Endodermal cell (in vitro differentiated cells): ENCODE results near the gene NAT8L. TPM values are rescaled to one million over a fixed set of nuclear protein-coding genes. Genes with fewer than 3 reads are reported as not detected.

ENCODE experiments used
- DNase-seq: peaks from one replicate; pipeline ENCODE4 v3.0.0-alpha.2; 2017
- H3K27ac ChIP-seq: 2 replicates; pipeline ENCODE4 v1.5.1; 2013; ENCODE audit warnings: mild to moderate bottlenecking, low read depth, low read length, moderate library complexity
- H3K27me3 ChIP-seq: 2 replicates; pipeline ENCODE4 v1.6.1; 2013; ENCODE audit warnings: mild to moderate bottlenecking, low read length, moderate library complexity; ENCODE audit not compliant: insufficient read depth, control insufficient read depth, poor library complexity, severe bottlenecking
- H3K36me3 ChIP-seq: 2 replicates; pipeline ENCODE4 v1.7.0; 2013; ENCODE audit warnings: mild to moderate bottlenecking, low read length, moderate library complexity; ENCODE audit not compliant: control insufficient read depth, insufficient read depth
- H3K4me1 ChIP-seq: one replicate; pipeline ENCODE4 v1.7.0; 2013; ENCODE audit warnings: low read length; ENCODE audit not compliant: control insufficient read depth, insufficient read depth
- H3K4me3 ChIP-seq: 2 replicates; pipeline ENCODE4 v1.5.1; 2013; ENCODE audit warnings: mild to moderate bottlenecking, low read length, moderate library complexity
- H3K9ac ChIP-seq: 2 replicates; pipeline ENCODE4 v1.6.1; 2013; ENCODE audit warnings: mild to moderate bottlenecking, low read length, moderate library complexity; ENCODE audit not compliant: poor library complexity, severe bottlenecking; ENCODE audit errors: extremely low read depth
- H3K9me3 ChIP-seq: 2 replicates; pipeline ENCODE4 v1.6.1; 2013; ENCODE audit warnings: mild to moderate bottlenecking, low read length, moderate library complexity; ENCODE audit not compliant: control insufficient read depth
- H3K27ac Mint-ChIP-seq: 2 replicates; pipeline ENCODE4 v1.8.0; 2020; ENCODE audit warnings: mixed read lengths
- H3K27me3 Mint-ChIP-seq: 2 replicates; pipeline ENCODE4 v1.8.0; 2021; ENCODE audit warnings: mild to moderate bottlenecking, mixed read lengths; ENCODE audit not compliant: insufficient read depth
- H3K36me3 Mint-ChIP-seq: 2 replicates; pipeline ENCODE4 v1.8.0; 2020; ENCODE audit warnings: low read depth, mixed read lengths
- H3K4me1 Mint-ChIP-seq: 2 replicates; pipeline ENCODE4 v1.8.0; 2020; ENCODE audit warnings: mixed read lengths
- H3K4me3 Mint-ChIP-seq: 2 replicates; pipeline ENCODE4 v1.8.0; 2020; ENCODE audit warnings: mild to moderate bottlenecking, moderate library complexity, mixed read lengths
- H3K9me3 Mint-ChIP-seq: 2 replicates; pipeline ENCODE4 v1.8.0; 2020; ENCODE audit warnings: mild to moderate bottlenecking, mixed read lengths
- CTCF ChIP-seq: fragments of 200-600 bp; sonication (generic); conservative IDR thresholded peaks from 2 replicates; pipeline ENCODE4 v1.5.0; 2021; ENCODE audit warnings: antibody characterized with exemption, mild to moderate bottlenecking
- WGBS, 2 experiments: methylation state at CpG; one replicate each; pipeline versions ENCODE4 v1.1.5 to v1.1.7; 2013; ENCODE audit warnings: missing lambda C conversion rate in 2 of 2, mixed read lengths in 1 of 2; ENCODE audit not compliant: insufficient coverage in 1 of 2, insufficient read length in 1 of 2; 5-methylcytosine and 5-hydroxymethylcytosine counted together
- total RNA-seq, 2 donors: library from RNA; stranded (reverse); fragmentation: NEBNext Ultra II Directional in 1 of 2; extraction: Animal tissue kit (Norgen Biotek cat#: 25700) in 1 of 2; gene quantifications; 2 replicates in 1 of 2; 3 replicates in 1 of 2; pipeline ENCODE4 v1.2.1, GENCODE V29; 2021

NAT8L gene
- total RNA-seq, 2 donors from 2014 or later: 5.0 to 6.4 TPM

- no peak for TF ChIP-seq CTCF
- Mint-ChIP-seq H3K4me3 (no peak overlapping the region), H3K27ac (no peak overlapping the region), H3K36me3 (no peaks in the 10 kb centered on the region), H3K27me3 (peaks cover 78% of the 10 kb centered on the region), H3K4me1 (no peaks in the 10 kb centered on the region), H3K9me3 (peaks cover 3% of the 10 kb centered on the region)
- DNase-seq: no peak
- Histone ChIP-seq H3K4me3 (no peak overlapping the region), H3K4me1 (no peaks in the 10 kb centered on the region), H3K9me3 (no peaks in the 10 kb centered on the region), H3K36me3 (no peaks in the 10 kb centered on the region), H3K9ac (no peak overlapping the region), H3K27me3 (peaks cover 61% of the 10 kb centered on the region), H3K27ac (no peak overlapping the region)
- 83 to 91% methylated on average over 2 to 7 of the region's 7 CpGs for WGBS, 2 experiments
Observed at GRCh38 chr4:2036866-2037265, 22.3 kb upstream of the NAT8L start.

GRCh38 chr4:2040391-2041238, 18.5 kb upstream of the NAT8L start:
- H3K9me3 ChIP-seq: no peaks in the 10 kb centered on the region
- peak overlapping the region; percentile 82 for H3K4me3 ChIP-seq
- 15 to 27% methylated on average over 12 to 85 of the region's 91 CpGs for WGBS, 2 experiments
- H3K9ac ChIP-seq: no peak overlapping the region
- no peak for TF ChIP-seq CTCF
- no peak overlapping the region for H3K27ac Mint-ChIP-seq
- H3K9me3 Mint-ChIP-seq: no peaks in the 10 kb centered on the region
- H3K4me3 Mint-ChIP-seq: peak overlapping the region; percentile 68
- no peaks in the 10 kb centered on the region for H3K36me3 ChIP-seq
- DNase-seq: peak; percentile 73
- no peaks in the 10 kb centered on the region for H3K4me1 Mint-ChIP-seq
- peaks cover 4% of the 10 kb centered on the region for H3K36me3 Mint-ChIP-seq
- peaks cover 58% of the 10 kb centered on the region for H3K27me3 Mint-ChIP-seq
- no peak overlapping the region for H3K27ac ChIP-seq
- H3K4me1 ChIP-seq: no peaks in the 10 kb centered on the region
- H3K27me3 ChIP-seq: peaks cover 59% of the 10 kb centered on the region

- H3K27ac Mint-ChIP-seq: no peak overlapping the region
- H3K4me3 ChIP-seq: peak overlapping the region; percentile 82
- peak overlapping the region; percentile 68 for H3K4me3 Mint-ChIP-seq
- H3K27ac ChIP-seq: no peak overlapping the region
- no peak for TF ChIP-seq CTCF
- H3K4me1 ChIP-seq: no peaks in the 10 kb centered on the region
- peaks cover 4% of the 10 kb centered on the region for H3K36me3 Mint-ChIP-seq
- DNase-seq: peak; percentile 97
- WGBS, 2 experiments: 1% methylated on average over 31 to 94 of the region's 94 CpGs
- peaks cover 53% of the 10 kb centered on the region for H3K27me3 Mint-ChIP-seq
- H3K9me3 ChIP-seq: no peaks in the 10 kb centered on the region
- H3K27me3 ChIP-seq: peaks cover 51% of the 10 kb centered on the region
- no peaks in the 10 kb centered on the region for H3K36me3 ChIP-seq
- H3K9ac ChIP-seq: no peak overlapping the region
- no peaks in the 10 kb centered on the region for H3K4me1 Mint-ChIP-seq
- no peaks in the 10 kb centered on the region for H3K9me3 Mint-ChIP-seq
Observed at GRCh38 chr4:2041239-2042130, 17.6 kb upstream of the NAT8L start.
